Left hindlimb (tissue), 1 donor: ENCODE data around the gene SBK3.
"Not testable (repeated sequence)": the region's sequence is repeated elsewhere in the genome, so short reads cannot be mapped to it uniquely, and the experiment has no call there.

ENCODE experiments used
- DNase-seq: peaks from one replicate; pipeline ENCODE4 v3.0.0-alpha.2; 2018

Gene SBK3

GRCh38 chr19:55573929-55574328, 28.6 kb upstream of the SBK3 start:
- not testable (repeated sequence) for DNase-seq

GRCh38 chr19:55569477-55569876, 24.1 kb upstream of the SBK3 start:
- not testable (repeated sequence) for DNase-seq

- no peak for DNase-seq
Measured at GRCh38 chr19:55567708-55568328, 22.5 kb upstream of the SBK3 start.

- DNase-seq, result no peak
Measured at GRCh38 chr19:55566823-55567222, 21.5 kb upstream of the SBK3 start.

GRCh38 chr19:55563261-55563690, 17.9 kb upstream of the SBK3 start:
- DNase-seq, result peak; percentile 54

GRCh38 chr19:55559684-55560083, 14.3 kb upstream of the SBK3 start:
- no peak for DNase-seq

- no peak for DNase-seq
Measured at GRCh38 chr19:55554741-55555152, 9.4 kb upstream of the SBK3 start.

GRCh38 chr19:55554302-55554701, 9.0 kb upstream of the SBK3 start:
- no peak for DNase-seq

GRCh38 chr19:55553217-55554182, 8.2 kb upstream of the SBK3 start:
- no peak for DNase-seq

- no peak for DNase-seq
Measured at GRCh38 chr19:55552620-55553019, 7.3 kb upstream of the SBK3 start.

- no peak for DNase-seq
Measured at GRCh38 chr19:55552206-55552605, 6.9 kb upstream of the SBK3 start.

- DNase-seq, result no peak
Measured at GRCh38 chr19:55550321-55550650, 4.9 kb upstream of the SBK3 start.

- no peak for DNase-seq
Measured at GRCh38 chr19:55549500-55550320, 4.4 kb upstream of the SBK3 start.

GRCh38 chr19:55546822-55547614, 1.7 kb upstream of the SBK3 start:
- no peak for DNase-seq

GRCh38 chr19:55546011-55546410, 668 bp upstream of the SBK3 start:
- no peak for DNase-seq

- no peak for DNase-seq
Measured at GRCh38 chr19:55544776-55545439, 435 bp downstream of the SBK3 start.

GRCh38 chr19:55544014-55544413, 1.3 kb downstream of the SBK3 start:
- DNase-seq, result no peak

- no peak for DNase-seq
Measured at GRCh38 chr19:55543567-55543966, 1.8 kb downstream of the SBK3 start.

- DNase-seq, result no peak
Measured at GRCh38 chr19:55542292-55542855, 3.0 kb downstream of the SBK3 start.

- no peak for DNase-seq
Measured at GRCh38 chr19:55541091-55541490, 4.3 kb downstream of the SBK3 start.

- no peak for DNase-seq
Measured at GRCh38 chr19:55540619-55541018, 4.7 kb downstream of the SBK3 start.
